HG03457 (cell line): ENCODE results near the gene KCNJ12.
"Not testable (repeated sequence)": the region's sequence is repeated elsewhere in the genome, so short reads cannot be mapped to it uniquely, and the experiment has no call there.

Source experiments
- ATAC-seq: cut with Tn5 transposase; IDR thresholded peaks from one replicate; pipeline ENCODE4 v1.9.1; 2021; ENCODE audit warnings: moderate number of reproducible peaks; ENCODE audit not compliant: unreplicated experiment

The KCNJ12 gene

GRCh38 chr17:21376081-21376758 is at the start of gene KCNJ12:
Gene KCNJ12, plus strand, starts transcription at chr17:21376357. Its CDS starts 38,986 bp downstream, at chr17:21415343.
- no peak for ATAC-seq

GRCh38 chr17:21327921-21328320 is 48.2 kb upstream of the KCNJ12 start:
- ATAC-seq: not testable (repeated sequence)

GRCh38 chr17:21328778-21329177 is 47.4 kb upstream of the KCNJ12 start:
- ATAC-seq: not testable (repeated sequence)

- ATAC-seq: no peak
These were observed 45.6 kb upstream of the KCNJ12 start for GRCh38 chr17:21330436-21331160.

- ATAC-seq: not testable (repeated sequence)
These were observed 39.4 kb upstream of the KCNJ12 start for GRCh38 chr17:21336541-21337294.

GRCh38 chr17:21337981-21338625 is 38.1 kb upstream of the KCNJ12 start:
- ATAC-seq: not testable (repeated sequence)

- ATAC-seq: no peak
These were observed 37.1 kb upstream of the KCNJ12 start for GRCh38 chr17:21339011-21339410.

- ATAC-seq: not testable (repeated sequence)
These were observed 36.6 kb upstream of the KCNJ12 start for GRCh38 chr17:21339571-21339970.

- ATAC-seq: not testable (repeated sequence)
These were observed 35.8 kb upstream of the KCNJ12 start for GRCh38 chr17:21340407-21340806.

GRCh38 chr17:21341279-21341678 is 34.9 kb upstream of the KCNJ12 start:
- not testable (repeated sequence) for ATAC-seq

- not testable (repeated sequence) for ATAC-seq
These were observed 34.1 kb upstream of the KCNJ12 start for GRCh38 chr17:21341925-21342540.

- not testable (repeated sequence) for ATAC-seq
These were observed 32.9 kb upstream of the KCNJ12 start for GRCh38 chr17:21343061-21343949.

- ATAC-seq: not testable (repeated sequence)
These were observed 31.4 kb upstream of the KCNJ12 start for GRCh38 chr17:21344801-21345200.

- no peak for ATAC-seq
These were observed 30.9 kb upstream of the KCNJ12 start for GRCh38 chr17:21345236-21345635.

- not testable (repeated sequence) for ATAC-seq
These were observed 30.1 kb upstream of the KCNJ12 start for GRCh38 chr17:21346107-21346506.

GRCh38 chr17:21346651-21347250 is 29.4 kb upstream of the KCNJ12 start:
- not testable (repeated sequence) for ATAC-seq

- ATAC-seq: not testable (repeated sequence)
These were observed 28.5 kb upstream of the KCNJ12 start for GRCh38 chr17:21347660-21348059.

- not testable (repeated sequence) for ATAC-seq
These were observed 27.9 kb upstream of the KCNJ12 start for GRCh38 chr17:21348081-21348925.
